Smooth muscle cell (in vitro differentiated cells): ENCODE data around the gene NUB1. TPM values are rescaled to one million over a fixed set of nuclear protein-coding genes. Genes with fewer than 3 reads are reported as not detected.

Experiments used
- DNase-seq: peaks from one replicate; lab custom pipeline; 2025; ENCODE audit not compliant: unreplicated experiment; lab: John Stamatoyannopoulos, UW
- H2AFZ ChIP-seq: fragments of 200-600 bp; sonication (generic); 2 replicates; pipeline ENCODE4 v1.6.0; 2016; ENCODE audit warnings: antibody characterized with exemption, low read depth, mild to moderate bottlenecking
- H3F3A ChIP-seq: fragments of 200-600 bp; sonication (generic); 2 replicates; pipeline ENCODE4 v1.6.0; 2017; ENCODE audit warnings: antibody characterized with exemption, low read depth
- H3K27ac ChIP-seq: fragments of 200-600 bp; sonication (generic); 2 replicates; pipeline ENCODE4 v1.5.1; 2016; ENCODE audit warnings: low read depth, mild to moderate bottlenecking
- H3K27me3 ChIP-seq: fragments of 200-600 bp; sonication (generic); 2 replicates; pipeline ENCODE4 v1.6.1; 2016; ENCODE audit warnings: low read depth, mild to moderate bottlenecking
- H3K36me3 ChIP-seq: fragments of 200-600 bp; sonication (generic); 2 replicates; pipeline ENCODE4 v1.5.1; 2016; ENCODE audit warnings: low read depth
- H3K4me1 ChIP-seq: fragments of 200-600 bp; sonication (generic); 2 replicates; pipeline ENCODE4 v1.5.1; 2016; ENCODE audit warnings: low read depth
- H3K4me2 ChIP-seq: fragments of 200-600 bp; sonication (generic); 2 replicates; pipeline ENCODE4 v1.6.0; 2016; ENCODE audit warnings: mild to moderate bottlenecking
- H3K4me3 ChIP-seq: fragments of 200-600 bp; sonication (generic); 2 replicates; pipeline ENCODE4 v1.5.1; 2016; ENCODE audit warnings: mild to moderate bottlenecking
- H3K79me2 ChIP-seq: fragments of 200-600 bp; sonication (generic); 2 replicates; pipeline ENCODE4 v1.6.0; 2016; ENCODE audit warnings: low read depth, mild to moderate bottlenecking
- H3K9ac ChIP-seq: fragments of 200-600 bp; sonication (generic); 2 replicates; pipeline ENCODE4 v1.6.0; 2016; ENCODE audit warnings: low read depth
- H3K9me3 ChIP-seq: fragments of 200-600 bp; sonication (generic); replicated peaks from 2 replicates; pipeline ENCODE4 v1.5.1; 2016; ENCODE audit warnings: low read depth
- H4K20me1 ChIP-seq: fragments of 200-600 bp; sonication (generic); 2 replicates; pipeline ENCODE4 v1.6.0; 2016; ENCODE audit warnings: low read depth
- CTCF ChIP-seq: fragments of 200-600 bp; sonication (generic); IDR thresholded peaks from 2 replicates; pipeline ENCODE4 v1.5.1; 2017; ENCODE audit warnings: borderline replicate concordance, mild to moderate bottlenecking, antibody characterized with exemption; ENCODE audit not compliant: insufficient read depth, poor library complexity, severe bottlenecking
- WGBS: methylation state at CpG from one replicate; pipeline ENCODE4 v1.1.7; 2016; ENCODE audit warnings: low lambda C conversion rate; 5-methylcytosine and 5-hydroxymethylcytosine counted together
- polyA plus RNA-seq: library from polyadenylated mRNA; unstranded; fragments of >200 nt; fragmentation: Nextera tagmentation; extraction: Ambion mirVana; gene quantifications from 2 replicates; pipeline ENCODE4 v1.2.1, GENCODE V29; 2016
- total RNA-seq: library from RNA; depleted of rRNA; stranded (reverse); fragments of >200 nt; gene quantifications from 2 replicates; pipeline ENCODE4 v1.2.3, GENCODE V29; 2014

NUB1 gene
- total and polyA plus RNA-seq, 2 experiments from 2014 or later, result 28.5 to 36.9 TPM

- no peak overlapping the region for H3K4me3 ChIP-seq
- no peak for DNase-seq
- no peaks in the 10 kb centered on the region for H3K36me3 ChIP-seq
- peaks cover 22% of the 10 kb centered on the region for H4K20me1 ChIP-seq
- no peak overlapping the region for H3K27ac ChIP-seq
- H3K27me3 ChIP-seq, result no peaks in the 10 kb centered on the region
- H2AFZ ChIP-seq, result no peak overlapping the region
- H3K9ac ChIP-seq, result no peak overlapping the region
- H3K79me2 ChIP-seq, result no peaks in the 10 kb centered on the region
- H3K4me1 ChIP-seq, result no peaks in the 10 kb centered on the region
- TF ChIP-seq CTCF, result no peak
- H3K4me2 ChIP-seq, result no peak overlapping the region
- no peaks in the 10 kb centered on the region for H3F3A ChIP-seq
- no peaks in the 10 kb centered on the region for H3K9me3 ChIP-seq
- 95% methylated on average over 6 of the region's 6 CpGs for WGBS
These were observed 10.4 kb downstream of the NUB1 start for GRCh38 chr7:151351967-151352366.

- 89% methylated on average over 5 of the region's 5 CpGs for WGBS
- no peaks in the 10 kb centered on the region for H3K27me3 ChIP-seq
- no peaks in the 10 kb centered on the region for H3K9me3 ChIP-seq
- no peak overlapping the region for H2AFZ ChIP-seq
- no peaks in the 10 kb centered on the region for H3F3A ChIP-seq
- H3K36me3 ChIP-seq, result no peaks in the 10 kb centered on the region
- no peaks in the 10 kb centered on the region for H3K4me1 ChIP-seq
- H4K20me1 ChIP-seq, result peaks cover 22% of the 10 kb centered on the region
- no peaks in the 10 kb centered on the region for H3K79me2 ChIP-seq
- H3K9ac ChIP-seq, result no peak overlapping the region
- no peak overlapping the region for H3K27ac ChIP-seq
- H3K4me3 ChIP-seq, result no peak overlapping the region
- no peak for TF ChIP-seq CTCF
- no peak overlapping the region for H3K4me2 ChIP-seq
- no peak for DNase-seq
These were observed 10.9 kb downstream of the NUB1 start for GRCh38 chr7:151352512-151352911.

- Histone ChIP-seq H3K79me2 (no peaks in the 10 kb centered on the region), H3K9ac (no peak overlapping the region), H3K4me1 (no peaks in the 10 kb centered on the region), H3K27me3 (no peaks in the 10 kb centered on the region), H3K36me3 (peaks cover 21% of the 10 kb centered on the region), H3K4me2 (no peak overlapping the region), H2AFZ (no peak overlapping the region), H4K20me1 (no peaks in the 10 kb centered on the region), H3F3A (no peaks in the 10 kb centered on the region), H3K9me3 (no peaks in the 10 kb centered on the region), H3K4me3 (no peak overlapping the region), H3K27ac (no peak overlapping the region)
- WGBS, result 90% methylated on average over 3 of the region's 3 CpGs
- DNase-seq, result no peak
- TF ChIP-seq CTCF, result no peak
These were observed 19.8 kb downstream of the NUB1 start for GRCh38 chr7:151361193-151361959.

GRCh38 chr7:151363182-151363581 lies 21.6 kb downstream of the NUB1 start:
- no peaks in the 10 kb centered on the region for H3K9me3 ChIP-seq
- TF ChIP-seq CTCF, result no peak
- no peak overlapping the region for H2AFZ ChIP-seq
- 94% methylated on average over 1 of the region's 1 CpG for WGBS
- H3K4me3 ChIP-seq, result no peak overlapping the region
- H3F3A ChIP-seq, result peaks cover 12% of the 10 kb centered on the region
- no peak overlapping the region for H3K4me2 ChIP-seq
- no peaks in the 10 kb centered on the region for H3K4me1 ChIP-seq
- no peak for DNase-seq
- H3K27ac ChIP-seq, result no peak overlapping the region
- no peaks in the 10 kb centered on the region for H3K27me3 ChIP-seq
- no peak overlapping the region for H3K9ac ChIP-seq
- no peaks in the 10 kb centered on the region for H3K79me2 ChIP-seq
- peaks cover 21% of the 10 kb centered on the region for H3K36me3 ChIP-seq
- H4K20me1 ChIP-seq, result no peaks in the 10 kb centered on the region
